ENCODE data around the gene ATPAF1.
"Not testable (repeated sequence)": the region's sequence is repeated elsewhere in the genome, so short reads cannot be mapped to it uniquely, and the experiment has no call there.

Gene ATPAF1

DNA sequence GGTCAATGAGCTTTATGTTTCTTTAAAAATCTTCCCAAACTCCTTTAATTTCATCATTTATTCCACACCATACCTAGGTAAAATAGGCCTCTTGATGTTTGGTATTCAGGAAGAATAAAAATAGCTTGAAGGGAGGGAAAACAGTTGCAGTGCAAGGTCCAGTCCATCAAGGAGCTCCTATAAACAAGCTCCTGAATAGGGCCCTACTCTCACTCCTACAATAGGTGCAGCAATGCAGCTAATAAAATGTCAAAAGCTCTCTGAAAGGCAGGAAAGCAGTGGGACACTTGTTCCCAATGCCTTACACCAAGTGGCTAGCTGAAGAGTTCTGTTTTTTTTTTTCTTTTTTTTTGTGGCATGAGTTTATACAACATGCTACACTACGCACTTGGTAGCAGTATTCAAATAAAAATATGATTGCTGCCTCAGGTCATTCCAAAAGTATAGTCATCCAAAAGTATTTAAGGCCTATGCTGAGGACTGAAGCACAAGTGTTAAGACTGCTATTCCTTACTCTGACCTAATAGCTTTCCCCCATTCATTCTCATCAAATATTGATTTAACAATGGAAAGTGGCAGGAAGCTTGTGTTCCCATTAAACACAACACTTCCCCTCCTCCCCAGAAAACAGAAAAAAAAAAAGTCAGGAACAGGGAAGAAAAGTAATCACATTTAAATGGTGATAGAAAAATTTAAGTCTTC lies 13.3 kb upstream of the ATPAF1 start:
- DNase-seq (ENCODE audit: low read depth in 2 of 2), result no peak

GRCh38 chr1:46679789-46680573 lies 11.8 kb upstream of the ATPAF1 start:
- no peak for DNase-seq (ENCODE audit: low read depth in 2 of 2)

DNA sequence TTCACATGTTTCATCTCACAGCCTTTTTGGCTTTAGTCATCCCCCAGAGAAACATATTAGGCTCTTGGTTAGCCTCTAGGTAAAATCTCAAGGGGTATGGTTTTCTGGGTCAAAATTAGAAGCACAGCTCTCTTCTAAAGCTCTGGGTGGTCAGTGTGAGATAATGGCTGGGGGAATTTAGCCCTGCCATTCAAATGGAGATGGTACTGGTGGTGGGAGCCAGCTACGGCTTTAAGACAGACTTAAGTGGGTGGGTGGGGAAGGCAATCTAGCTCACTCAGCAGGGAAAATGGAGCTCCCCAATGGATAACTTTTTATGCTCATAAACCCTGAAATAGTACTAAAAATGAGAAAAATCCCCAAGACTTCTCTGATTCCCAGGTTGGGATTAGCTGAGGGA lies 9.2 kb upstream of the ATPAF1 start:
- DNase-seq (ENCODE audit: low read depth in 2 of 2), result no peak

DNA sequence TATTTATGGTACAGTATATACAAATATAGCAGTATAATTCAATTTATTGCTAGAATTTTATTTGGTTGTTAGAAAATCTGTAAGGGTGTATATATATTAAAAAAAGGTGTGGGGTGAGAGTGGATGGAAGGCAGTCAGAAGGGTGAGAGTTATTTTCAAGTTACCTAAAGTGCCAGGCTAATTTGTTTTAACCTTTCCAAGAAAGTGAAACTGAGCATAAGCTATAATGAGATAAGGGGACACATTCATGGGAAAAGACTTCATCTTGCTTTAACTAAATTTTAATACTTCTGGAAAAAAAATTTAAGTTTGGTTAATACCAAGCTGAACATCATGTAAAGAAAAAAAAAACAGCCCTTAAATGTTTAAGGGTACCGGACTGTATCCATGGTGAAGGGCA lies 8.4 kb upstream of the ATPAF1 start:
- no peak for DNase-seq (ENCODE audit: low read depth in 2 of 2)

DNA sequence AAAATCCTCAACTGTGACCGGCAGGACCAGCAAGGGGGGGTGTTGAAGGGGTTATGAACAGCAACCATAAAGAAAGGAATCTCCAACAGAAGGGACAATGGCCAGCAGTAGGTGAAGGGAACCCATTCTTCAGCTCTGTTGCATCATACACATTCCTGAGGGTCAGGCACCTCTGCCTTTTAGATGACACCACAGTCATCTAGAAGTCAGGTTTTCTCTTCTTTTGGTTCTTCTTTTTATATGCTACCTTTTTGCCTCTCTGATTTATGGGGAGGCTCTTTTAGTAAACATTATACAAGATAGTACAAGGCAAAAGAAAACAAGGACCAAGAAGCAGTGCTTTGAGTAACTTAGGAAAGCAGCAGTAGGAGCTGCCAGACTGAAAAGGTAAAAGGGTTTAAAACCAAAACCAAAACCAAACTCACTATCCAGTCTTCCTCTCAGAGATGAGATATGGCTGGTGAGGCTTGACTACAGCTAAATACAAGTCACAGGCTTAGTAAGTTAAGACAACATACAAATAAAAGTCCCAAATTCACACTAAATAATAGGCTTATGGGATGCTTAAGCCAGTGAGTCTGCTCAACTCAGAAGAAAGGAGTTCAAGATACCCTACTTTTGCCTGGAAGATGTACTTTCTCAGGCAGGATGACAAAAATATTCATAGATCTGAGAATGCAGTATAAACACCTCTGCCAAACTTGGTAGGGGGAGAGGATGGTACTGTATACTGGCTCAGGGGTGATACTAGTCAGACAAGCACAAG lies 7.6 kb upstream of the ATPAF1 start:
- DNase-seq (ENCODE audit: low read depth in 2 of 2), result no peak

GRCh38 chr1:46673749-46674182 lies 5.6 kb upstream of the ATPAF1 start:
- DNase-seq (ENCODE audit: low read depth in 2 of 2), result no peak

DNA sequence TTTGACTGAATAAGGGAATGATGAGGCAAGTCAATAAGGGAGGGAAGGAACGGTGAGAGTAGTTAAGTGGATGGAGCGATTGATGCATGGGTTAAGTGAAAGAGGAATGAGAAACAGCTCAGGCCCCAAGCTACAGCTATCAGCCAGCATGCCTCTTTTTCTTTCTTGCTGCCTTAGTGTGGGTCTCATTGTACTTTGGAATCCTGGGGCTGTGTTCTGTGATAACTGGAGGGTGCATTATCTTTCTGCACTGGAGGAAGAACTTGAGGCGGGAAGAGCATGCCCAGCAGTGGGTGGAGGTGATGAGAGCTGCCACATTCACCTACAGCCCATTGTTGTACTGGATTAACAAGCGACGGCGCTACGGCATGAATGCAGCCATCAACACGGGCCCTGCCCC lies 4.5 kb upstream of the ATPAF1 start:
- DNase-seq (ENCODE audit: low read depth in 2 of 2), result no peak

DNA sequence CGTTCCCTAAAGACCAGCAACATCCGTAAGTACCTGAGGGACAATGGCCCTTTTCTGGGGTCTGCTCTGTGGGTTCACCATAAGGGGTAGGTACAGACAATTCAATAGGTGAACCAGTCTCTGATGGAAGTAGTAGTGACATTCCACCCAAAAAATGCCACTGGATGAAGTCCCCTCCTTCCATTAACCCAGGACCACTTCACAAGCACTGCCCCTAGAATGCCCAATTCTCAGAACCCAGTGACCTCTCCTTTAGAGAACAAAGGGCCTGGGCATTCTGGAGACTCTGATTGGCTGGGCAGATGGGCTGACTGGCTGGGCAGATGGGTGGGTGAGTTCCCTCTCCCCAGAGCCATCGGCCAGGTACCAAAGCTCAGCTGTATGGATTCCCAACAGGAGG lies 3.4 kb upstream of the ATPAF1 start, which contains the start of gene TEX38:
Gene TEX38, plus strand, starts transcription at position 301 of the 400 bp plus-strand sequence. Its CDS starts 81 bp downstream, at position 382.
- no peak for DNase-seq (ENCODE audit: low read depth in 2 of 2)

DNA sequence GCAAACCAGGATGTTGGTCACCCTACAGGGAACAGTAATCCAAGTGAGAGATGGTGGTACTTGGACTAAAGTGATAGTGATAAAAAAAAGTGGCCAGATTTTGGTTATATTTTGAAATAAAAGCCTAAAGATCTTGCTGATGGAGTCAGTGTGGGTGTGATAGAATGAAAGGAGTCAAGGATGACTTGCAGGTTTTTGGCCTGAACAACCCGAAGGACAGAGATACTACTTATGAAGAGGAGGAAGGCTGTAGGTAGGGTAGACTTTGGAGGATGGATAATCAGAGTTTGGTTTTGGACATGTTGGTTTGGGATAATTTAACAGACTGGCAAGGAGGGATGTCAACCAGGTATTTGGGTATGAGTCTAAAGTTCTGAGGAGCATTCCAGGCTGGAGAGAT lies 2.0 kb upstream of the ATPAF1 start:
- DNase-seq (ENCODE audit: low read depth in 2 of 2), result no peak

DNA sequence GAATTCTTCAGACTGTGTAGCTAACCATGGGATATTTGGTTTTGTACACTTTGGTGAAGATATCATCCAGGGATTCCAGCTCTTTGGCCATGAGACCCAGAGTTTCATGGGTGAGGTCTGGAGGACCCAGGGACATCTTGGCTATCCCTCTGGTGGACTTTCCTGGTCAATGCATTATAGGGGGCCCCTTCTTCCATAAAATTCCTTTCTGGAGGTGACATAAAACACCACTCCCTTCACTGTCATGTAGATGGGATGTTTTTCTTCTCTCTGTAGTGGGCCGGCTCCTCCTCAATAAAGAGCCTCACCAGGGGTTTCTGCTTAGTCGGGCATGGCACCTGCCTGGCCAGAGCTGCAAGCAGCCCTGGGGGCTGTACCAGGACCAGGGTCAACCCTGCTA lies 2.2 kb downstream of the ATPAF1 start:
- no peak for DNase-seq (ENCODE audit: low read depth in 2 of 2)

- not testable (repeated sequence) for DNase-seq (ENCODE audit: low read depth in 2 of 2)
These were observed 5.2 kb downstream of the ATPAF1 start for GRCh38 chr1:46662919-46663318.

- not testable (repeated sequence) for DNase-seq (ENCODE audit: low read depth in 2 of 2)
These were observed 8.0 kb downstream of the ATPAF1 start for GRCh38 chr1:46660116-46660515.

DNA sequence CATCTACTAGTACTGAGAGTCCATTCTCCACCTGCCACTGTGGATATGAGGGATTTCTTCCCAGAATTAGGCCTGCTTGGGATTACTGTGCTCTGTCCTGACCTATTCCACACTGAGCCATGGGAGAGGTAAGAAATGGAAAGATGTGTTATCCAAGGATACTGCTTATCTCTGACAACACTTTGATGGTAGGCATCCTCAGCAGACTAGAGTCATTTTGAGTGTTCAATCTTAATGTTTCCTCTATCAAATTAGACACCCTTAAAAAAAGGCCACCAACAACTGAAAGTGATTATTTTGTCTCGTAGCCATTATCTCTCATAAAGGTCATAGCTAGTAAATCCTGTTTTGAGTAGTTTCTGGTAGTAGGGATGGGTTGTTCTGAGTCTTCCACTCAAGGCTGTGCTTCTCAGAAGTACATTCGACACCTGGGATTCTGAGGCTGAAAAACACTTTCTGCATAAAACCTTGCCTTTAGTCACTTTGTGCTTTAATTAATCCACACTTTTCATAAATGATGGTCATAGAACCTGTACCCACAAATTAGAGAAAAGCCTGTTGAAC lies 8.8 kb downstream of the ATPAF1 start:
- DNase-seq (ENCODE audit: low read depth in 2 of 2), result no peak

- no peak for DNase-seq (ENCODE audit: low read depth in 2 of 2)
These were observed 10.4 kb downstream of the ATPAF1 start for GRCh38 chr1:46657775-46658174.

GRCh38 chr1:46656643-46657042 lies 11.5 kb downstream of the ATPAF1 start:
- no peak for DNase-seq (ENCODE audit: low read depth in 2 of 2)

GRCh38 chr1:46655848-46656247 lies 12.3 kb downstream of the ATPAF1 start:
- DNase-seq (ENCODE audit: low read depth in 2 of 2), result no peak

DNA sequence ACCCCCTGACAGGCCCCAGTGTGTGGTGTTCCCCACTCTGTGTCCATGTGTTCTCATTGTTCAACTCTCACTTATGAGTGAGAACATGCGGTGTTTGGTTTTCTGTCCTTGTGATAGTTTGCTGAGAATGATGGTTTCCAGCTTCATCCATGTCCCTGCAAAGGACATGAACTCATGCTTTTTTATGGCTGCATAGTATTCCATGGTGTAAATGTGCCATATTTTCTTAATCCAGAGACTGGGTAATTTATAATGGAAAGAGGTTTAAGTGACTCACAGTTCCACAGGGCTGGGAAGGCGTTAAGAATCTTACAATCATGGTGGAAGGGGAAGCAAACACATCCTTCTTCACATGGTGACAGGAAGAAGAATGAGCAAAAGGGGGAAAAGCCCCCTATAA lies 13.5 kb downstream of the ATPAF1 start:
- DNase-seq (ENCODE audit: low read depth in 2 of 2), result not testable (repeated sequence)

DNA sequence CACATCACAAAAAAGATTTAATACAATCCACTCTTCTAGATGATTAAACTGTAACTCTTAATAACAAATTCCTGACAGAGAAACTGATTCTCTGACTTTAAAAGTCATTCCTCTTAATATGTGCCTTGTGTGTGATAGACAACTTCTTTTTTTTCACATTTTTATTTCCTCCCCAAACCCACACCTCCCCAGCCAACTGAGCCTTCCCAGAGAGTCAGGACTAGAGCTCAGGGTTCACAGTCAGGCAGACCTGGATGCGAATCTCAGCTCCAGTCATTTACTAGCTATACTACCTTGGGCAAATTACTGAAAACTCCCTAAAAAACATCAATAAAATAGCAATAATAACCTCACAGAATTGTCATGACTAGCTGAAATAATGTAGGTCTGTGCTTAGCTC lies 14.2 kb downstream of the ATPAF1 start:
- no peak for DNase-seq (ENCODE audit: low read depth in 2 of 2)

DNA sequence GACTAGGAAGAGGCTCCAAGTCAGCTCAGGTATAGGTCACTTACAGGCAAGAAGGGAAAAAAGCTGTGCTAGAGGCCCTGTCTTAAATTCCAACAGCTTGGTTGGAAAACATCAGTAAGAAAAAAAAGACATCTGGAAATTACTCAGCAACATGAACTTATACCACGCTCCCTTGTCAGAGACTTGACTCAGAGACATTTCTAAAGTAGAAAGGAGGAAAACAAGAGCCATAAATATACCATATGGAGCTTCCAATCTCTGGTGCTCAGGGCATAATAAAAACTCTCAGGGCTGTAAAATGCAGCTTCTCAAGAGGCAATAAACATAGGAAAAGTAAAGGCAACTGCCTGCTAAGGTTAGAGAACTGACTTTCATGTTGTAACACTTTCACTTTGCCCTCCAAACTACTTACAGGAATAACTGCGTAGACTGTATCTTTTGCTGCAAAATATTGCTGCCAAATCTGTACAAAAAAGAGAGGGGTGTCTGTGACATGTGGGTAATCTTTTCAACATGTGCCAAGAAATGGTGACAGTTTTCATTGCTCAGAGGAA lies 14.7 kb downstream of the ATPAF1 start:
- DNase-seq (ENCODE audit: low read depth in 2 of 2), result no peak

GRCh38 chr1:46652321-46653100 lies 15.7 kb downstream of the ATPAF1 start:
- no peak for DNase-seq (ENCODE audit: low read depth in 2 of 2)

GRCh38 chr1:46651152-46651551 lies 17.0 kb downstream of the ATPAF1 start:
- not testable (repeated sequence) for DNase-seq (ENCODE audit: low read depth in 2 of 2)

Measured in stimulated activated CD8-positive, alpha-beta memory T cell treated with anti-CD3 and anti-CD28 coated beads, Interleukin-15, amount 100 ng/mL, for 48 hours (primary cell).